IgD-negative memory B cell (primary cell): ENCODE data around the gene KIF5C. TPM values are rescaled to one million over a fixed set of nuclear protein-coding genes. Genes with fewer than 3 reads are reported as not detected.

Experiments
- H3K27ac Mint-ChIP-seq, 3 donors: one replicate each; pipeline ENCODE4 v1.8.0; 2020 to 2022; ENCODE audit warnings: mild to moderate bottlenecking in 3 of 3, mixed read lengths in 3 of 3, moderate library complexity in 1 of 3
- H3K27me3 Mint-ChIP-seq: one replicate; pipeline ENCODE4 v1.8.0; 2021; ENCODE audit warnings: mixed read lengths
- H3K36me3 Mint-ChIP-seq: one replicate; pipeline ENCODE4 v1.8.0; 2020; ENCODE audit warnings: mild to moderate bottlenecking, mixed read lengths
- H3K4me1 Mint-ChIP-seq, 3 donors: one replicate each; pipeline ENCODE4 v1.8.0; 2020 to 2022; ENCODE audit warnings: mixed read lengths in 3 of 3, mild to moderate bottlenecking in 1 of 3
- H3K4me3 Mint-ChIP-seq, 4 donors: one replicate each; pipeline ENCODE4 v1.8.0; 2020 to 2022; ENCODE audit warnings: mild to moderate bottlenecking in 4 of 4, mixed read lengths in 4 of 4, moderate library complexity in 3 of 4
- H3K9me3 Mint-ChIP-seq, 3 donors: one replicate each; pipeline ENCODE4 v1.8.0; 2020 to 2021; ENCODE audit warnings: mixed read lengths in 3 of 3, mild to moderate bottlenecking in 1 of 3
- polyA plus RNA-seq: library from polyadenylated mRNA; unstranded; fragments of 300-500 nt; fragmentation: Illumina TruSeq; gene quantifications from one replicate; pipeline ENCODE4 v1.2.3, GENCODE V29; 2021

KIF5C gene
- polyA plus RNA-seq, 1 donor from 2014 or later = 2.0 TPM

- Mint-ChIP-seq H3K36me3 (no peaks in the 10 kb centered on the region), H3K4me3 (peak overlapping the region; percentile 65 to 92 (median 86)), H3K9me3 (peaks cover 0 to 4% (median 0%) of the 10 kb centered on the region in 3 donors), H3K27me3 (peaks cover 15% of the 10 kb centered on the region), H3K27ac (peak overlapping the region in 2 of 3 donors; percentile 50 to 62), H3K4me1 (peaks cover 0 to 8% (median 7%) of the 10 kb centered on the region in 3 donors)
Measured at GRCh38 chr2:148876202-148876594, 1.2 kb downstream of the KIF5C start.

- peaks cover 0 to 4% (median 0%) of the 10 kb centered on the region in 3 donors for H3K9me3 Mint-ChIP-seq
- H3K4me1 Mint-ChIP-seq = peaks cover 0 to 8% (median 7%) of the 10 kb centered on the region in 3 donors
- H3K27ac Mint-ChIP-seq = peak overlapping the region in 2 of 3 donors; percentile 50 to 92
- H3K4me3 Mint-ChIP-seq = peak overlapping the region; percentile 65 to 92 (median 86)
- H3K36me3 Mint-ChIP-seq = no peaks in the 10 kb centered on the region
- peaks cover 15% of the 10 kb centered on the region for H3K27me3 Mint-ChIP-seq
Measured at GRCh38 chr2:148876595-148877402, 1.8 kb downstream of the KIF5C start.

- peaks cover 0 to 8% (median 7%) of the 10 kb centered on the region in 3 donors for H3K4me1 Mint-ChIP-seq
- peaks cover 0 to 4% (median 0%) of the 10 kb centered on the region in 3 donors for H3K9me3 Mint-ChIP-seq
- peaks cover 14% of the 10 kb centered on the region for H3K27me3 Mint-ChIP-seq
- H3K4me3 Mint-ChIP-seq = peak overlapping the region in 2 of 4 donors; percentile 65 to 79
- H3K27ac Mint-ChIP-seq = peak overlapping the region in 1 of 3 donors; percentile 92
- H3K36me3 Mint-ChIP-seq = no peaks in the 10 kb centered on the region
Measured at GRCh38 chr2:148877403-148877740, 2.3 kb downstream of the KIF5C start.

- H3K4me1 Mint-ChIP-seq = peaks cover 0 to 7% (median 6%) of the 10 kb centered on the region in 3 donors
- no peak overlapping the region for H3K27ac Mint-ChIP-seq
- H3K9me3 Mint-ChIP-seq = peaks cover 0 to 4% (median 0%) of the 10 kb centered on the region in 3 donors
- H3K27me3 Mint-ChIP-seq = peaks cover 6% of the 10 kb centered on the region
- no peak overlapping the region for H3K4me3 Mint-ChIP-seq
- H3K36me3 Mint-ChIP-seq = no peaks in the 10 kb centered on the region
Measured at GRCh38 chr2:148880636-148881035, 5.6 kb downstream of the KIF5C start.

- no peaks in the 10 kb centered on the region for H3K27me3 Mint-ChIP-seq
- no peak overlapping the region for H3K4me3 Mint-ChIP-seq
- no peak overlapping the region for H3K27ac Mint-ChIP-seq
- H3K9me3 Mint-ChIP-seq = peaks cover 0 to 4% (median 0%) of the 10 kb centered on the region in 3 donors
- peaks cover 0 to 2% (median under 1%) of the 10 kb centered on the region in 3 donors for H3K4me1 Mint-ChIP-seq
- H3K36me3 Mint-ChIP-seq = no peaks in the 10 kb centered on the region
Measured at GRCh38 chr2:148882051-148882450, 7.0 kb downstream of the KIF5C start.

- peaks cover 2% of the 10 kb centered on the region for H3K36me3 Mint-ChIP-seq
- peaks cover 0 to 4% (median 0%) of the 10 kb centered on the region in 3 donors for H3K9me3 Mint-ChIP-seq
- peaks cover 5 to 10% (median 5%) of the 10 kb centered on the region in 3 donors for H3K4me1 Mint-ChIP-seq
- H3K4me3 Mint-ChIP-seq = no peak overlapping the region
- H3K27ac Mint-ChIP-seq = peak overlapping the region in 1 of 3 donors; percentile 82
- peaks cover 17% of the 10 kb centered on the region for H3K27me3 Mint-ChIP-seq
Measured at GRCh38 chr2:148885209-148885608, 10.2 kb downstream of the KIF5C start.

- Mint-ChIP-seq H3K36me3 (peaks cover 3% of the 10 kb centered on the region), H3K4me3 (no peak overlapping the region), H3K9me3 (no peaks in the 10 kb centered on the region), H3K4me1 (peaks cover 5 to 10% (median 5%) of the 10 kb centered on the region in 3 donors), H3K27ac (no peak overlapping the region), H3K27me3 (peaks cover 21% of the 10 kb centered on the region)
Measured at GRCh38 chr2:148885988-148886387, 11.0 kb downstream of the KIF5C start.

GRCh38 chr2:148887350-148888002 lies 12.4 kb downstream of the KIF5C start:
- Mint-ChIP-seq H3K4me3 (peak overlapping the region; percentile 73 to 81 (median 78)), H3K9me3 (peaks cover 0 to 5% (median 1%) of the 10 kb centered on the region in 3 donors), H3K4me1 (peaks cover 5 to 10% (median 5%) of the 10 kb centered on the region in 3 donors), H3K27me3 (peaks cover 21% of the 10 kb centered on the region), H3K27ac (no peak overlapping the region), H3K36me3 (peaks cover 5% of the 10 kb centered on the region)

GRCh38 chr2:148888003-148888501 lies 13.0 kb downstream of the KIF5C start:
- peaks cover 5 to 10% (median 5%) of the 10 kb centered on the region in 3 donors for H3K4me1 Mint-ChIP-seq
- no peak overlapping the region for H3K27ac Mint-ChIP-seq
- H3K27me3 Mint-ChIP-seq = peaks cover 22% of the 10 kb centered on the region

GRCh38 chr2:148888986-148889385 lies 14.0 kb downstream of the KIF5C start:
- H3K27ac Mint-ChIP-seq = no peak overlapping the region
- peaks cover 26% of the 10 kb centered on the region for H3K27me3 Mint-ChIP-seq
- H3K4me3 Mint-ChIP-seq = peak overlapping the region in 2 of 4 donors; percentile 73 to 77
- peaks cover 7% of the 10 kb centered on the region for H3K36me3 Mint-ChIP-seq
- H3K9me3 Mint-ChIP-seq = peaks cover 8 to 19% (median 8%) of the 10 kb centered on the region in 3 donors
- H3K4me1 Mint-ChIP-seq = peaks cover 5 to 10% (median 7%) of the 10 kb centered on the region in 3 donors

More at GRCh38 chr2:148888003-148888501, 13.0 kb downstream of the KIF5C start:
- Mint-ChIP-seq H3K36me3 (peaks cover 7% of the 10 kb centered on the region), H3K9me3 (peaks cover under 1 to 10% (median 2%) of the 10 kb centered on the region in 3 donors), H3K4me3 (peak overlapping the region; percentile 73 to 81 (median 78))

- no peak overlapping the region for H3K4me3 Mint-ChIP-seq
- H3K36me3 Mint-ChIP-seq = peaks cover 7% of the 10 kb centered on the region
- H3K4me1 Mint-ChIP-seq = peaks cover 0 to 3% (median 2%) of the 10 kb centered on the region in 3 donors
Measured at GRCh38 chr2:148893906-148894305, 18.9 kb downstream of the KIF5C start.

GRCh38 chr2:148896136-148896535 lies 21.1 kb downstream of the KIF5C start:
- Mint-ChIP-seq H3K9me3 (peaks cover 8 to 19% (median 8%) of the 10 kb centered on the region in 3 donors), H3K27me3 (peaks cover 5% of the 10 kb centered on the region), H3K4me1 (peaks cover 2 to 7% (median 3%) of the 10 kb centered on the region in 3 donors), H3K27ac (no peak overlapping the region), H3K4me3 (no peak overlapping the region), H3K36me3 (peaks cover 3% of the 10 kb centered on the region)

More at GRCh38 chr2:148893906-148894305, 18.9 kb downstream of the KIF5C start:
- peaks cover 8 to 19% (median 8%) of the 10 kb centered on the region in 3 donors for H3K9me3 Mint-ChIP-seq
- H3K27me3 Mint-ChIP-seq = peaks cover 14% of the 10 kb centered on the region
- no peak overlapping the region for H3K27ac Mint-ChIP-seq

- peaks cover 4 to 8% (median 5%) of the 10 kb centered on the region in 3 donors for H3K4me1 Mint-ChIP-seq
- H3K27me3 Mint-ChIP-seq = no peaks in the 10 kb centered on the region
- no peaks in the 10 kb centered on the region for H3K36me3 Mint-ChIP-seq
- H3K9me3 Mint-ChIP-seq = no peaks in the 10 kb centered on the region
- no peak overlapping the region for H3K4me3 Mint-ChIP-seq
- no peak overlapping the region for H3K27ac Mint-ChIP-seq
Measured at GRCh38 chr2:148899638-148900318, 24.8 kb downstream of the KIF5C start.

GRCh38 chr2:148900350-148900837 lies 25.4 kb downstream of the KIF5C start:
- no peaks in the 10 kb centered on the region for H3K9me3 Mint-ChIP-seq
- H3K27ac Mint-ChIP-seq = no peak overlapping the region
- no peak overlapping the region for H3K4me3 Mint-ChIP-seq
- H3K27me3 Mint-ChIP-seq = peaks cover 2% of the 10 kb centered on the region
- H3K4me1 Mint-ChIP-seq = peaks cover 4 to 8% (median 5%) of the 10 kb centered on the region in 3 donors
- no peaks in the 10 kb centered on the region for H3K36me3 Mint-ChIP-seq
